Neuron (in vitro differentiated cells): ENCODE measurements around the gene ART5.
"Not testable (repeated sequence)": the region's sequence is repeated elsewhere in the genome, so short reads cannot be mapped to it uniquely, and the experiment has no call there.

Experiments used
- H2AFZ ChIP-seq: one replicate; pipeline ENCODE4 v1.6.1; 2013; ENCODE audit warnings: low read depth, mild to moderate bottlenecking, inconsistent platforms, low read length, moderate library complexity
- H3K27me3 ChIP-seq: one replicate; pipeline ENCODE4 v1.6.1; 2013; ENCODE audit warnings: low read length; ENCODE audit not compliant: insufficient read depth
- H3K36me3 ChIP-seq: one replicate; pipeline ENCODE4 v1.6.1; 2013; ENCODE audit warnings: low read length; ENCODE audit not compliant: insufficient read depth
- H3K4me1 ChIP-seq: one replicate; pipeline ENCODE4 v1.6.1; 2013; ENCODE audit warnings: low read length; ENCODE audit not compliant: insufficient read depth
- H3K4me3 ChIP-seq: 2 replicates; pipeline ENCODE4 v1.5.1; 2013; ENCODE audit warnings: mild to moderate bottlenecking, low read length, moderate library complexity
- H3K9me3 ChIP-seq: one replicate; pipeline ENCODE4 v1.6.1; 2013; ENCODE audit warnings: low read length

ART5 gene

DNA sequence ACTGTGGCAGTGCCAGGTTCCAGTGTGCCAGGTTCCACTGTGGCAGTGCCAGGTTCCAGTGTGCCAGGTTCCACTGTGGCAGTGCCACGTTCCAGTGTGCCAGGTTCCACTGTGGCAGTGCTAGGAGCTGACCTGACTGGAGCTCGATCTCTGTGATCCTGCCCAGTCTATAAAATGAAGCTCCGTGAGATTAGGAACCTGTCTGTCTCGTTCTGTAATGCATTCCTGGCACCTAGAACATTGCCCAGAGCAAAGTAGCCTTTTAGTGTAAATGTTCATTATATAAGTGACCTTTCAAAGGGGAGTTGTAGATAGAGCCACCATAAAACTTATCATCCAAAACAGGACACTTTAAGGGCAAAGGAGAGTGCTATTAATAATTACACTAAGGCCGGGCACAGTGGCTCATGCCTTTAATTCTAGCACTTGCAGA is 36.0 kb downstream of the ART5 start:
- no peaks in the 10 kb centered on the region for H3K9me3 ChIP-seq
- H2AFZ ChIP-seq: no peak overlapping the region
- no peak overlapping the region for H3K4me3 ChIP-seq
- peaks cover 3% of the 10 kb centered on the region for H3K4me1 ChIP-seq
- no peaks in the 10 kb centered on the region for H3K36me3 ChIP-seq
- no peaks in the 10 kb centered on the region for H3K27me3 ChIP-seq

DNA sequence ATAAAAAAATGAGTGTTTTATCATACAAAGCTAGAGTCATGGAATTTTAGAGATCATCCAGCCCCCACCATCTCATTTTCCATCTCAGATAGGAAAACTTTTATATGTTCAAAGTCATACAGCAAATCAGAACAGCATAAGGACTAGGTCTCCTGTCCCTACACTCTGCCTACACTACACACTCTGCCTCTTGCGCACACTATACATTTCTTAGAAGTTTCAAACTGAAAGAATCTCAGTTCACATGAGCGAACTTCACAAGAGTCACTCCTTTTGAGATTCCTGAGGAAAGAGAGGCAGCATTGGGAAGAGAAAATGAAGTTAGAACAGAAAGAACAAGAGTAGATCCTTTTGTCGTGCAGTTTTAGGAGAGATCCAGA is 36.5 kb downstream of the ART5 start:
- Histone ChIP-seq H3K36me3 (no peaks in the 10 kb centered on the region), H2AFZ (no peak overlapping the region), H3K9me3 (no peaks in the 10 kb centered on the region), H3K27me3 (no peaks in the 10 kb centered on the region), H3K4me1 (peaks cover 3% of the 10 kb centered on the region), H3K4me3 (no peak overlapping the region)

DNA sequence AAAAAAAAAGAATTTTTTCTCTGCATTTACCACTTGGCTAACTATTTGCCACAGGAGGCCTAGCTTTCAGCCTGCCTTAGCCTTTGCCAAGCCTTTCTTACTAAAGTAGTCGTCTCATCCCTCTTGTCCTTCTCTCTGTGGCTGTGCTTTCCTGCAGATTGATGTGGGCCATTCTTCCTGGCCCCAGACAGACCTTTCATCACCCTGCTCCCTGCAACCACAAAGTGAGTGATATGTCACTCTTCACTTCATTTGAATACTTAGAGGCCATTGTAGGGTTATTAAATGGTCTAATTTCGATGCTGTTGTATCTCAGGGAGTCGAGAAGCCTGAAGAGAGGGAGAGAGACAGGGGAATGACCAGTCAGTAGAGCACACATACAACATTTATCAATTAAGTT is 37.6 kb downstream of the ART5 start:
- Histone ChIP-seq H3K4me3 (no peak overlapping the region), H3K4me1 (peaks cover 3% of the 10 kb centered on the region), H2AFZ (no peak overlapping the region), H3K9me3 (no peaks in the 10 kb centered on the region), H3K36me3 (no peaks in the 10 kb centered on the region), H3K27me3 (no peaks in the 10 kb centered on the region)

DNA sequence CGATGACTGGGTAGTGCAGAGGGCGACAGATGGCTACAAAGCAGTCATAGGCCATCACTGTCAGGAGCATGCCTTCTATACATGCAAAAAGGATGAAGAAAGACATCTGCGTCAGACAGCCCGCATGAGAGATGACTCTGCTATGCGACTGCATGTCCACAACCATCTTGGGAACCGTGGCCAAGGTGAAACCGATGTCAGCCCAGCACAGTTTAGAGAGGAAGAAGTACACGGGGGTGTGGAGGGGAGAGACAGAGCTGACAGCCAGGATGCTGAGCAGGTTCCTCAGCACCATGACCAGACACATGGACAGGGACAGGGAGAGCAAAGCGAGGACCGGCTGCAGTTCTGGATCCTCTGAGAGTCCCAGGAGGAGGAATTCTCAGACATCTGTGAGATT is 41.6 kb downstream of the ART5 start:
- H3K36me3 ChIP-seq, H3K4me3 ChIP-seq, H3K9me3 ChIP-seq, H2AFZ ChIP-seq, H3K4me1 ChIP-seq, H3K27me3 ChIP-seq: not testable (repeated sequence)

DNA sequence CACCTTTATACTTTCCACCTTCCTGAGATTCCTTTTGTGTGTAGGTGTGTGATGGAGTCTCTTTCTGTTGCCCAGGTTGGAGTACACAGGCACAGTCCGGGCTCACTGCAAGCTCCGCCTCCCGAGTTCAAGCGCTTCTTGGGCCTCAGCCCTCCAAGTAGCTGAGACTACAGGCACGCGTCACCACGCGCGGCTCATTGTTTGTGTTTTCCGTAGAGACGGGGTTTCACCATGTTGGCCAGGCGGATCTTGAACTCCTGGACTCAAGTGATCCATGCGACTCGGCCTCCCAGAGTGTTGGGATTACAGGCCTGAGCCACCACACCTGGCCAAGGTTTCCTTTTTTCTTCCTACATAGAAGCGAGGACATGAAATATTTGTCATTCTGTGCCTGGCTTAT is 44.0 kb downstream of the ART5 start:
- H3K27me3 ChIP-seq, H2AFZ ChIP-seq, H3K36me3 ChIP-seq, H3K9me3 ChIP-seq, H3K4me1 ChIP-seq, H3K4me3 ChIP-seq: not testable (repeated sequence)

DNA sequence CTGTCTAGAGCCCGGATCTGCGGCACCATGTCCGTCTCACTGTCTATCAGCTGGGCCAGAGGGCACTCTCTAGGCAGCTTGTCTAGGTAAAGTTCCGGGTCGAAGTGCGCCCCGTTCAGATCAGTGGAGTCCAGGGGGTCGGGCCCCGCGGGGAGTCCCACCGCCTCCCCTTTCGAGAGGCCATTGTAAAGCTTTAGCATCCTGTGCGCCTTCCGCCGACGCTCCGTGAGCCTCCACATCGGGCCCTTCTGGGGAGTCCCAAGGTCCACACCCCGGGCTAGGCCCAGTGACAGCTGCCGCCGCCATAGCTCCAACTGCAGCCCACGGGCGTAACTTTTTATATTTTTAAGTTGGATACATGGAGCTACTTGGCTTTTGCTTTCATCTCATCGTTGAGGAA is 50.5 kb downstream of the ART5 start:
- H2AFZ ChIP-seq, H3K27me3 ChIP-seq, H3K36me3 ChIP-seq, H3K9me3 ChIP-seq, H3K4me3 ChIP-seq, H3K4me1 ChIP-seq: not testable (repeated sequence)

DNA sequence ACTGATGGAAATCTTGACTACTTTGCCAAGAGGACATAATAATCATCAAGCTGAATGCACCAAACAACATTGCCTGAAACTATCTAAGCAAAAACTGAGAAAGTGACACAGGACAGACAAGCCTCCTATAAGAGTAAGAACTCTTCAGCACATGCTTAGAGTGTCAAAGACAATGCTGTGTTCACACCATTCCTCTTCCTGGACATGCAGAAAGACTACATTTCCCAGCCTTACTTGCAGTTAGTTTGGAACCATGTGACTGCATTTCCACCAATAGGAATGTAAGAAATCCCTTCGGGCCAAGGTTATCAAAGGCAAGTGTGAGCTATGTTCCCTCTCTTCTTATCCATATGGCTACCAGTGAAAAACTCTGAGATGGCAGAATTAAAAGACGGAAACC is 51.6 kb downstream of the ART5 start:
- H3K36me3 ChIP-seq, H2AFZ ChIP-seq, H3K4me1 ChIP-seq, H3K9me3 ChIP-seq, H3K4me3 ChIP-seq, H3K27me3 ChIP-seq: not testable (repeated sequence)

DNA sequence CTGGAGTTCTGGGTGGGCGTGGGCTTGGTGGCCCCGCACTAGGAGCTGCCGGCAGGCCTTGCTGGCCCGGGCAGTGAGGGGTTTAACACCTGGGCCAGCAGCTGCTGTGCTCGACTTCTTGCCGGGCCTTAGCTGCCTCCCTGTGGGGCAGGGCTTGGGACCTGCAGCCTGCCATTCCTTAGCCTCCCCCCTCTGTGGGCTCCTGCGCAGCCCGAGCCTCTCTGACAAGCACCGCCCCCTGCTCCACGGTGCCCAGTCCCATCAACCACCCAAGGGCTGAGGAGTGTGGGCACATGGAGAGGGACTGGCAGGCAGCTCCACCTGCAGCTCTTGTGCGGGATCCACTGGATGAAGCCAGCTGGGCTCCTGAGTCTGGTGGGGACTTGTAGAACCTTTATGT is 53.0 kb downstream of the ART5 start:
- H3K27me3 ChIP-seq, H3K36me3 ChIP-seq, H3K9me3 ChIP-seq, H3K4me3 ChIP-seq, H2AFZ ChIP-seq, H3K4me1 ChIP-seq: not testable (repeated sequence)
